Stomach (tissue), 9 donors: ENCODE data around the gene DICER1. TPM values are rescaled to one million over a fixed set of nuclear protein-coding genes. Genes with fewer than 3 reads are reported as not detected.

Source experiments
- DNase-seq, 2 donors: peaks; one replicate each; pipeline versions ENCODE4 v3.0.0 to v3.0.0-alpha.2; 2013 to 2019
- H3K27ac ChIP-seq, 5 donors: fragments of 200-600 bp in 4 of 5; sonication (generic) in 4 of 5; one replicate each; pipeline ENCODE4 v1.5.1; 2013 to 2019; ENCODE audit warnings: mild to moderate bottlenecking in 1 of 5, moderate library complexity in 1 of 5
- H3K27me3 ChIP-seq, 3 donors: fragments of 200-600 bp; sonication (generic); one replicate each; pipeline ENCODE4 v1.5.1; 2017 to 2019; ENCODE audit warnings: mixed run types in 1 of 3
- H3K36me3 ChIP-seq, 4 donors: fragments of 200-600 bp; sonication (generic); 1 replicate in 3 of 4; 2 replicates in 1 of 4; pipeline ENCODE4 v1.5.1; 2016 to 2019
- H3K4me1 ChIP-seq, 4 donors: fragments of 200-600 bp; sonication (generic); one replicate each; pipeline ENCODE4 v1.5.1; 2016 to 2019
- H3K4me3 ChIP-seq, 4 donors: fragments of 200-600 bp; sonication (generic) in 3 of 4; one replicate each; pipeline ENCODE4 v1.5.1; 2016 to 2019; ENCODE audit warnings: mild to moderate bottlenecking in 1 of 4
- H3K9me3 ChIP-seq, 4 donors: fragments of 200-600 bp; sonication (generic); one replicate each; pipeline ENCODE4 v1.5.1; 2016 to 2019
- EP300 ChIP-seq: sonication (generic); formaldehyde crosslinking; IDR thresholded peaks from one replicate; pipeline ENCODE4 v1.6.1; 2017; ENCODE audit warnings: antibody characterized with exemption
- POLR2A ChIP-seq, 4 donors: fragments of 450-650 bp; IDR thresholded peaks; one replicate each; pipeline ENCODE4 v1.6.1; 2016; ENCODE audit warnings: antibody characterized with exemption in 4 of 4, control low read depth in 2 of 4, mild to moderate bottlenecking in 1 of 4, moderate library complexity in 1 of 4
- POLR2AphosphoS5 ChIP-seq, 3 donors: sonication (generic); formaldehyde crosslinking; IDR thresholded peaks; one replicate each; pipeline ENCODE4 v1.6.1; 2016; ENCODE audit warnings: antibody characterized with exemption in 3 of 3
- WGBS, 5 donors: extraction: QIAGEN DNeasy Blood & Tissue Kit in 3 of 5; methylation state at CpG; one replicate each; pipeline versions ENCODE4 v1.1.5 to v1.1.7; 2013 to 2018; 5-methylcytosine and 5-hydroxymethylcytosine counted together
- intact Hi-C: fragments of 100-400 bp; cut with DNase I; formaldehyde crosslinking; loops from one replicate; pipeline ENCODE4 v1.15.1; 2023; ENCODE audit warnings: low total_unique reads
- polyA plus RNA-seq, 3 donors: library from polyadenylated mRNA; stranded (reverse); fragments of 200-250 nt; gene quantifications; one replicate each; pipeline ENCODE4 v1.2.3, GENCODE V29; 2013
- total RNA-seq, 5 donors: library from RNA; depleted of rRNA; stranded (reverse); fragments of >200 nt; gene quantifications; one replicate each; pipeline versions ENCODE4 v1.1.0 to v1.2.3, GENCODE V29; 2014 to 2016
- TF ChIP-seq, protein P1 (sequence below), 7 experiments: fragments of 450-650 bp in 4 of 7; fragments of 200-600 bp in 3 of 7; sonication (generic) in 3 of 7; IDR thresholded peaks; one replicate each; pipeline ENCODE4 v1.5.1; 2016 to 2019; ENCODE audit warnings: antibody characterized with exemption in 7 of 7, control low read depth in 2 of 7, mild to moderate bottlenecking in 1 of 7
- donor health status: healthy with polysubstance abuse.
- donor health status: Bipolar disorder and iron deficiency.
- donor health status: healthy.

The DICER1 gene
- total and polyA plus RNA-seq, 8 donors: 6.1 to 104 (median 53.4) TPM

DNA sequence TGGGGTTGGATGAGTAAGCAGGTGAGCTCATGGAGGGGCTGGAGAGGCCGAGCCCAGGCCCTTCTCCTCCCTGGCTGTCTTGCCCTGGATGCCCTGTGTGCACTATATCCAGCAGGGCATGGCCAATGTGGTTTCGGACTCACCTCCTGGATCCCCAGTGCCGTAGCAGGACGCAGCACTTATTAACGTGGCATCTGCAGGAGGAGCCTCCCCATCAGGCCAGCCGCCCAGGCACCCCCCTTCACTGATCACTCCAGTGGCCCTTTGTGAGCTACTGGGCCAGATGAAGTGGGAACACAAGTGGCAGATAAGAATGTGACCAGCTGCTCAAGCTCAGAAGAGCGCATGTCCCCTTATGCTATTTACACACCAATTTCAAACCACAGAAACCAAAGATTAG lies 43.1 kb upstream of the DICER1 start:
- Histone ChIP-seq H3K9me3 (peaks cover 0 to 5% (median 2%) of the 10 kb centered on the region in 4 donors), H3K4me1 (peaks cover 0 to 5% (median 2%) of the 10 kb centered on the region in 4 donors), H3K4me3 (no peak overlapping the region), H3K36me3 (peaks cover 8 to 40% (median 37%) of the 10 kb centered on the region in 4 donors), H3K27me3 (no peaks in the 10 kb centered on the region), H3K27ac (no peak overlapping the region)
- intact Hi-C loops: no loop called here
- TF ChIP-seq, protein P1, sequence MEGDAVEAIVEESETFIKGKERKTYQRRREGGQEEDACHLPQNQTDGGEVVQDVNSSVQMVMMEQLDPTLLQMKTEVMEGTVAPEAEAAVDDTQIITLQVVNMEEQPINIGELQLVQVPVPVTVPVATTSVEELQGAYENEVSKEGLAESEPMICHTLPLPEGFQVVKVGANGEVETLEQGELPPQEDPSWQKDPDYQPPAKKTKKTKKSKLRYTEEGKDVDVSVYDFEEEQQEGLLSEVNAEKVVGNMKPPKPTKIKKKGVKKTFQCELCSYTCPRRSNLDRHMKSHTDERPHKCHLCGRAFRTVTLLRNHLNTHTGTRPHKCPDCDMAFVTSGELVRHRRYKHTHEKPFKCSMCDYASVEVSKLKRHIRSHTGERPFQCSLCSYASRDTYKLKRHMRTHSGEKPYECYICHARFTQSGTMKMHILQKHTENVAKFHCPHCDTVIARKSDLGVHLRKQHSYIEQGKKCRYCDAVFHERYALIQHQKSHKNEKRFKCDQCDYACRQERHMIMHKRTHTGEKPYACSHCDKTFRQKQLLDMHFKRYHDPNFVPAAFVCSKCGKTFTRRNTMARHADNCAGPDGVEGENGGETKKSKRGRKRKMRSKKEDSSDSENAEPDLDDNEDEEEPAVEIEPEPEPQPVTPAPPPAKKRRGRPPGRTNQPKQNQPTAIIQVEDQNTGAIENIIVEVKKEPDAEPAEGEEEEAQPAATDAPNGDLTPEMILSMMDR (IDR thresholded peaks at IDR 0.05): no peak
- TF ChIP-seq POLR2AphosphoS5 (IDR thresholded peaks at IDR 0.05): no peak
- no peak for TF ChIP-seq POLR2A (IDR thresholded peaks at IDR 0.05)
- no peak for TF ChIP-seq EP300
- WGBS, 5 donors: 75 to 88% (median 84%) methylated on average over 4 to 7 of the region's 7 CpGs
- DNase-seq: no peak

DNA sequence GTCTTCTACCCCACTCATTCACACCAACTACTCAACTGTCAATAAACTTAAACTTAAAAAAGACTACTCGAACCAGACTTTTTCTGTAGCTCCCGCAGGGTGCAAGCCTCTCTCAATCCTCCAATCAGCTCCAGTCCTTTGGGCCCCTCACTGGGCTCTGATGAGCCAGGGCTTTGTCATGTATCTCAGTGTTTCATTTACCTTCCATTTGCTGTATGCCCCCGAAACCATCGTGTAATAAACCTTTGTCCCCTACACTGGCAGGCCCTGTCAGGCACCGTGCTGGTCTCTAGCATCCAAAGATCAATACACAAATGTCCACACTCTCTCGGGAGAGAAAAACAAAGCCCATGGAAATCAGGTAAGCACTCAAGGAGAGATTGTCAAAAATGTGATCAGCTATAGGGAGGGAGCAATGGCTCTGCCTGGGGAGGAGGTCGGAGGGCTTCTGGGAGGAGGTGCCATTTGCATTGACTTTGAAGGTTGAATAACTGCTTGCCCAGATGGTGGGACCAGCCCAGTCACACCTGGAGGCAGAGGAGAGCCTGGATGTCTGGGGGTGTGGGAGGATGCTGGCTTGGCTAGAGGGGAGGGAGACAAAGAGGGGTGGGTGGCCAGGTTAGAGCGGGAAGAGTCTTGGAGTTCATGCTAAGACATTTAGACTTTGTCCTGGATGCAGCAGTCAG lies 42.1 kb upstream of the DICER1 start:
- Histone ChIP-seq H3K4me1 (peaks cover 0 to 5% (median 2%) of the 10 kb centered on the region in 4 donors), H3K27ac (no peak overlapping the region), H3K4me3 (no peak overlapping the region), H3K9me3 (no peaks in the 10 kb centered on the region), H3K27me3 (no peaks in the 10 kb centered on the region), H3K36me3 (peaks cover 8 to 44% (median 37%) of the 10 kb centered on the region in 4 donors)
- DNase-seq: no peak
- TF ChIP-seq POLR2A (IDR thresholded peaks at IDR 0.05): no peak
- no peak for TF ChIP-seq EP300
- TF ChIP-seq, protein P1 (IDR thresholded peaks at IDR 0.05): no peak
- no peak for TF ChIP-seq POLR2AphosphoS5 (IDR thresholded peaks at IDR 0.05)
- WGBS, 5 donors: 76 to 88% (median 87%) methylated on average over 8 of the region's 8 CpGs
- intact Hi-C loops: no loop called here

DNA sequence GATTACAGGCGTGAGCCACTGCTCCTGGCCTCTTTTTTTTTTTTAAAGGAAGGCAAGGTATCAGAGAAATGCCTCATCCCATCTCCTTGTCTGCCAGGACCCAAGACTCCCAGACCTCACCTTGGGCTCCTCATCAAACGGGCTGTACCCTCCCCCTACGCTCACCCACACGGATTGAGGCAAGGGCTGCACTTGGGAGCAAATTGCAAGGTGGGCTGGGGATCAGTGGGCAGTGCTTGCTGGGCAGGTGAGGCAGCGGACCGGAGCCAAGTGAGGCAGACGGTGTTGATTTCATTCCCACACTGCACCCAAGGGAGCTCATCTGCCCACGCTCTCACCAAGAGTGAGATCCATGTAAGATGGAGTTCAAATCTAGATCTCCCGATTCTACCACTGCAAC lies 41.0 kb upstream of the DICER1 start:
- Histone ChIP-seq H3K36me3 (peaks cover 3 to 43% (median 29%) of the 10 kb centered on the region in 4 donors), H3K9me3 (no peaks in the 10 kb centered on the region), H3K27me3 (no peaks in the 10 kb centered on the region), H3K27ac (no peak overlapping the region), H3K4me3 (no peak overlapping the region), H3K4me1 (peaks cover 0 to 5% (median 2%) of the 10 kb centered on the region in 4 donors)
- WGBS, 5 donors: 92 to 98% (median 94%) methylated on average over 9 of the region's 9 CpGs
- TF ChIP-seq, protein P1 (IDR thresholded peaks at IDR 0.05): no peak
- TF ChIP-seq POLR2A (IDR thresholded peaks at IDR 0.05) (no peak), EP300 (no peak), POLR2AphosphoS5 (IDR thresholded peaks at IDR 0.05) (no peak)
- no peak for DNase-seq
- intact Hi-C loops: no loop called here

DNA sequence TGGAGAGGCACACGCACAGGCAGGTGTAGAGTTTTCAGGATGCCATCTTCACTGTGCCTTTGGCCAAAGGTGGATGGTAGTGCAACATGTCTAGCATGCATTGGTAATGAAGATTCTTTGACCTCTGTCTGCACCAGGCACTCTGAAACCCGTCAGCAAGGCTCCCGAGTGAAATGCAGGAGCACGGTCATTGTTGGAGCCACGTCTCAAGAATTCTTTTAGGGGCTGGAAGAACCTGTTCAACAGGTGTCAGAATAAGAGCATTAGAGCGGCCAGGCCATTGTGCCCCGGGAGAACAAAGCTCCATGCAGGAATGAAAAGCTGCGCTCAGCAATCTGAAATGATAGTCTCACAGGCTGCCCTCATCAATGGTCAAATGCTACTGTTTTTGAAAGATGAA lies 40.2 kb upstream of the DICER1 start:
- WGBS, 5 donors: 29 to 76% (median 57%) methylated on average over 8 of the region's 8 CpGs
- H3K9me3 ChIP-seq: no peaks in the 10 kb centered on the region
- peak; percentile 60 to 84 for DNase-seq
- peak overlapping the region in 1 of 5 donors; percentile 32 for H3K27ac ChIP-seq
- no peaks in the 10 kb centered on the region for H3K27me3 ChIP-seq
- H3K4me1 ChIP-seq: peaks cover 0 to 5% (median 2%) of the 10 kb centered on the region in 4 donors
- intact Hi-C loops: no loop called here
- H3K4me3 ChIP-seq: no peak overlapping the region
- peaks cover 0 to 42% (median 25%) of the 10 kb centered on the region in 4 donors for H3K36me3 ChIP-seq
- peak in 1 of 3 donors; percentile 8 for TF ChIP-seq POLR2AphosphoS5 (IDR thresholded peaks at IDR 0.05)
- no peak for TF ChIP-seq POLR2A (IDR thresholded peaks at IDR 0.05)
- TF ChIP-seq, protein P1 (IDR thresholded peaks at IDR 0.05): no peak
